ENCODE data around the gene BIN1.

The BIN1 gene

DNA sequence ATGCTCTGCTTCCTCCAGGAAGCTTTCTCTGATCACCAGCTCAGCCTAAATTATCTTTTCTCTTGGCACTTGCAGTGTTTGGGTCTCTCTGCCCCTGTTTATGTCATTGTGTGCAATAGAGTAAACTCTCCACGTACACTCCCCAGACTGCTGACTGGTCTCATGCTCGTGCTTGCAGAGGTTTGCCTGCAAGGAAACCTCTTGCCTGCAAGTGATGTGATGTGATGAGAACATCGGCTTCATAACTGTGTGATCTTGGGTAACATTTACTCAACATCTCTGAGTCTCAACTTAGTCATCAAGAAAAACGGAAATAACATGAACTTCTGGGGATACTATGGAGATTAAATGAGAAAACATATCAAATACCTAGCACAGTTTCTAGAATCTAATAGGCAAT lies 92.3 kb downstream of the BIN1 start:
- no peaks in the 10 kb centered on the region for H3K27me3 ChIP-seq (replicated peaks)

DNA sequence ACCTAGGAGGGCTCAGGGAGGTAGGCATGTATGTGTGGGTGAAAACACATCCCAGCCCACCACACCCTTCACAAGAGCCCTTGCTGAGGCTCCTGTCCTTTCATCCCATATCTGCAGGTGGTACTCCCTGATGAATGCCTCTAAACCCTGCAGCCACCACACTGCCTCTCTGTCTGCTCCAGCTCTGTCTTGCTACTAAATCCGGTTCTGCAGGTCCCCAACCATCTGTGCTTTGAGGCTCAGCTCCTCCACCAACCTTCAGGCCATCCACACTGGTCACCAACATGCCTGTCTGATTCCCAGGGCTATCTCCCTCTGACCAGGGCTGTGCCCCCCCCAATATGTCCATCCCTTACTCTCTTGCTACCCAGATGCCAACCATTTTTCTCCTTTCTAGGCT lies 92.7 kb downstream of the BIN1 start:
- no peak for DNase-seq
- Histone ChIP-seq H3K36me3 (replicated peaks) (no peaks in the 10 kb centered on the region), H3K27me3 (replicated peaks) (no peaks in the 10 kb centered on the region), H3K27ac (peak overlapping the region; percentile 73), H3K4me3 (ENCODE audit: low read depth, low read length) (no peak overlapping the region)
- TF ChIP-seq, protein P1, sequence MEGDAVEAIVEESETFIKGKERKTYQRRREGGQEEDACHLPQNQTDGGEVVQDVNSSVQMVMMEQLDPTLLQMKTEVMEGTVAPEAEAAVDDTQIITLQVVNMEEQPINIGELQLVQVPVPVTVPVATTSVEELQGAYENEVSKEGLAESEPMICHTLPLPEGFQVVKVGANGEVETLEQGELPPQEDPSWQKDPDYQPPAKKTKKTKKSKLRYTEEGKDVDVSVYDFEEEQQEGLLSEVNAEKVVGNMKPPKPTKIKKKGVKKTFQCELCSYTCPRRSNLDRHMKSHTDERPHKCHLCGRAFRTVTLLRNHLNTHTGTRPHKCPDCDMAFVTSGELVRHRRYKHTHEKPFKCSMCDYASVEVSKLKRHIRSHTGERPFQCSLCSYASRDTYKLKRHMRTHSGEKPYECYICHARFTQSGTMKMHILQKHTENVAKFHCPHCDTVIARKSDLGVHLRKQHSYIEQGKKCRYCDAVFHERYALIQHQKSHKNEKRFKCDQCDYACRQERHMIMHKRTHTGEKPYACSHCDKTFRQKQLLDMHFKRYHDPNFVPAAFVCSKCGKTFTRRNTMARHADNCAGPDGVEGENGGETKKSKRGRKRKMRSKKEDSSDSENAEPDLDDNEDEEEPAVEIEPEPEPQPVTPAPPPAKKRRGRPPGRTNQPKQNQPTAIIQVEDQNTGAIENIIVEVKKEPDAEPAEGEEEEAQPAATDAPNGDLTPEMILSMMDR (IDR thresholded peaks at IDR 0.05; ENCODE audit: low read depth, low read length, missing control alignments), result no peak
- in situ Hi-C loops (cut with HindIII; ENCODE audit: low pct_ligation_motif_present, low sequenced_read_pairs), result no loop called here

More for the DNA sequence above, 92.3 kb downstream of the BIN1 start:
- Histone ChIP-seq H3K36me3 (replicated peaks) (no peaks in the 10 kb centered on the region), H3K4me3 (ENCODE audit: low read depth, low read length) (no peak overlapping the region), H3K27ac (peak overlapping the region; percentile 73)
- in situ Hi-C loops (cut with HindIII; ENCODE audit: low pct_ligation_motif_present, low sequenced_read_pairs), result no loop called here
- TF ChIP-seq, protein P1 (IDR thresholded peaks at IDR 0.05; ENCODE audit: low read depth, low read length, missing control alignments), result no peak
- peak; percentile 97 for DNase-seq

DNA sequence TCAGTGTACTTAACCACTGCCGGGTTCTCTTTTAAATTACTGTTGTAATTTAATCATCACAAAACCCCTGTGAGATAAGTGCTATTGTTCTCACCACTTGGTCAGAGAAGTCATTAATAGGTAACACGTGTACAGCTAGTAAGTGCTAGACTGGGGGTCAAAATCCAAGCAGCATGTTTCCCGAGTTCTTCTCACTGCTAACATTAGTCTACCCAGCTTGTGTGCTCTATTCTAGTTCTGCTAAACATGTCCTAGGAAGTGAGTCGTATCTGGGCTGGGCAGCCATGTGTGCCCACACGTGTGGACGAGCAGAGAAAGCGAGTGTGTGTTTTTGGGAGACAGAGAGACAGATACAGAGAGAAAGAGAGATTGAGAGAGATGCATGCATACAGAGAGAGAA lies 94.1 kb downstream of the BIN1 start:
- Histone ChIP-seq H3K4me3 (ENCODE audit: low read depth, low read length) (no peak overlapping the region), H3K27me3 (replicated peaks) (no peaks in the 10 kb centered on the region), H3K36me3 (replicated peaks) (no peaks in the 10 kb centered on the region), H3K27ac (no peak overlapping the region)
- DNase-seq, result no peak
- in situ Hi-C loops (cut with HindIII; ENCODE audit: low pct_ligation_motif_present, low sequenced_read_pairs), result no loop called here
- TF ChIP-seq, protein P1 (IDR thresholded peaks at IDR 0.05; ENCODE audit: low read depth, low read length, missing control alignments), result no peak

DNA sequence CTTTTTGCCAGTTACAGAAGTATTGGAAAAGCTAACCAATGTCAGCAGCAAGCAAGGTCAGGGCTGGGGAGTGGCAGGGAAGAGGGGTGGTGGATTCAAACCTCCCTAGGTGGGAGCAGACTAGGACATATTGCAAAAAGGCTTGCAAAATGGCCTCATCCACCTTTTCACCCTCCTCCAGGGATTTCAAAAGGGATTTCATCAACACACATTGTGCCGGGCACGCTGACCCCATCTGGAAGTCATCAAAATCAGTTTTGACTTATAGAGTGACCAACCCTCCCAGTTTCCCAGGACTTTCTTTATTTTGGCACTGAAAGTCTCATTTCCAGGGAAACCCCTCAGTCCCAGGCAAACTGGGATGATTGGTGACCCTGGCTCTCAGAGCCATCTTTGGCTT lies 94.7 kb downstream of the BIN1 start:
- DNase-seq, result no peak
- Histone ChIP-seq H3K4me3 (ENCODE audit: low read depth, low read length) (no peak overlapping the region), H3K27ac (no peak overlapping the region), H3K36me3 (replicated peaks) (no peaks in the 10 kb centered on the region), H3K27me3 (replicated peaks) (no peaks in the 10 kb centered on the region)
- in situ Hi-C loops (cut with HindIII; ENCODE audit: low pct_ligation_motif_present, low sequenced_read_pairs), result no loop called here
- TF ChIP-seq, protein P1 (IDR thresholded peaks at IDR 0.05; ENCODE audit: low read depth, low read length, missing control alignments), result no peak

DNA sequence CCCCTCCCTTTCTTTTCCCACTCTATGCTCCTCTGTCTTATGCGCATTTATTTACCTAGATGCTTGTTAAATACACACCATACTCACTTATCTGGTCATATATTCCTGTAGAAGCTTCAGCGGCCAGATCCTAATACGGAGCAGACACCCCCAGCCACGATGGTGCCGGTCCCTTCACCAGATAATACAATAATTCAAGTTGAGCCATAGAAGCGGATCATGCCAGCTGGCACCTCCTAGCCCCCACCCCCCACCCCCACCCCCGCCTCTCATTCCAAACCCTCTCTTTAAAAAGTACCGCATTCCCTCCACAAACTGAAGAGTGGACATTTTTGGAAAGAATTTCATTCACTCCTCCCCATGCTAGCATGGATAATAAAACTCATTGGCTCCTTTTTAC lies 95.2 kb downstream of the BIN1 start:
- in situ Hi-C loops (cut with HindIII; ENCODE audit: low pct_ligation_motif_present, low sequenced_read_pairs), result no loop called here
- H3K4me3 ChIP-seq (ENCODE audit: low read depth, low read length), result no peak overlapping the region
- no peak overlapping the region for H3K27ac ChIP-seq
- TF ChIP-seq, protein P1 (IDR thresholded peaks at IDR 0.05; ENCODE audit: low read depth, low read length, missing control alignments), result no peak
- no peaks in the 10 kb centered on the region for H3K27me3 ChIP-seq (replicated peaks)
- no peaks in the 10 kb centered on the region for H3K36me3 ChIP-seq (replicated peaks)
- no peak for DNase-seq

DNA sequence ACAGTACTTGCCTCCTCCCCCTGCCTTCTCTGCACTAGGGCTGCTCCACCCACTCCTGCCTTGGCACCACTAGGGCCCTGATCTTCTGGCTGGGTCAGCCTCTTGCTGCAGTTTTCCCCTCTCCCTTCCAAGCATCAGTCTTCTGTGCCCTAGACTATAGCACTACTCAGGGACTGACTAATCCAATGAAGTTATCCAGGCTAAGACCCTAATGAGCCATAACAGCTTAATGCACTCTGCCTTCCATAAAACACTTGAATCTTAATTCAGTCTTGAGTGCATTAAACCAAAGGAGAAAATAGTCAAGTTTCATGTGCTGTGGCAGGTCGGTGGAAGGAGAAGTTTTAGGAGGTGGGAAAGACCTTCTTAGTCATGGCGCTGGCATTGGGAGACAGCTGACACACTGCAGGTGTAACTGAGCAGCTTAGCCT lies 95.7 kb downstream of the BIN1 start:
- in situ Hi-C loops (cut with HindIII; ENCODE audit: low pct_ligation_motif_present, low sequenced_read_pairs), result no loop called here
- TF ChIP-seq, protein P1 (IDR thresholded peaks at IDR 0.05; ENCODE audit: low read depth, low read length, missing control alignments), result no peak

More for the DNA sequence above, 95.7 kb downstream of the BIN1 start:
- Histone ChIP-seq H3K27ac (no peak overlapping the region), H3K27me3 (replicated peaks) (no peaks in the 10 kb centered on the region), H3K36me3 (replicated peaks) (no peaks in the 10 kb centered on the region), H3K4me3 (ENCODE audit: low read depth, low read length) (no peak overlapping the region)
- DNase-seq, result no peak

Data from brain microvascular endothelial cell (primary cell).